NT2/D1 (cell line): ENCODE results near the gene IVNS1ABP.

Experiments
- YY1 ChIP-seq: IDR thresholded peaks from 2 replicates; pipeline ENCODE4 v1.6.1; 2011; ENCODE audit not compliant: insufficient read length, insufficient read depth
- ZNF274 ChIP-seq: IDR thresholded peaks from 2 replicates; pipeline ENCODE4 v1.6.1; 2011; ENCODE audit warnings: mild to moderate bottlenecking, low read depth, low read length

DNA sequence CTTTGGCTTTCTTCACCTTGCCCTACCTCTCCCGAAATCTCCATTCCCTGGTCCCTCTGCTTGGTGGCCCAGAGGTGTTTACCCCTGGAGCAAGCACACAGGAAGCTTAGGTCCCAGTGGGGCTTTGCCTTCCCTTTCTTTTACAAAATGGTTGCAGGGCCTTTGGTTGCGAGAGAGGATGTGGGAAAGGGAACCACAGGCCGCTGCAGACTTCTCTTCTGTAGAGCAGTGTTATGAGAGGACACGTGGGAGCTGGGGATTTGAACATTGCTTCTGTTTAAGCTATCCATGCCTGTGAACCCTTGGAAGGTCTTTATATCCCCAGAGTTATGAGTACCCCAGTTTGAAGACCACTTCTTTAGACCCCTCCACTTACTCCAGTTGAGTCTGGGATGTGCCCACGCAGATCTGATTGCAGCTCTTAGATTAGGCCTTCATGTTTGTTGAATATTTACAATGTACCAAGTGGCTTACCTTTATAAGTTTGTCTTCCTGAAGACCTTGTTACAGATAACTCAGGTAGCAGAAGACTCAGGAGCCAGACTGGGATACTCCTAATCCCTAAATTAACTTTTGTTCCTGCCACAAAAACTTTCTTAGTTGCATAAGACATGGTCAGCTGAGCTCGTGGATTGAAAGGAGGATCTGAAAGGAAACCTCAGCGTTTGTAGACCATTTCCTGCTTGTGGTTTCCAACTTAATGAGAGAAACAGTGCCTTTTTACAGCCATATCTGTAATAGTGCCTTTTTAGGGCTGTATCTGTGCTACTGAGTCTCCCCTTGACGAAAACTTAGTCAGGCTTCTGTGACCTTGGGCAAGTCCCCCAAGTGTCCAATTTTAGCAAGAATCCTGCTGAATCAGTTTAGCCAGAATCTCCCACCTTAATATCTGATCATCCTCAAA lies 21.9 kb upstream of the IVNS1ABP start:
- TF ChIP-seq ZNF274 (no peak), YY1 (no peak)
